Superior temporal gyrus (tissue), 1 donor: ENCODE data around the gene BUD31.
"Not testable (repeated sequence)": the region's sequence is repeated elsewhere in the genome, so short reads cannot be mapped to it uniquely, and the experiment has no call there.

Source experiments
- DNase-seq: peaks from one replicate; pipeline ENCODE4 v3.0.0-alpha.2; 2016; ENCODE audit errors: extremely low spot score

BUD31 gene

DNA sequence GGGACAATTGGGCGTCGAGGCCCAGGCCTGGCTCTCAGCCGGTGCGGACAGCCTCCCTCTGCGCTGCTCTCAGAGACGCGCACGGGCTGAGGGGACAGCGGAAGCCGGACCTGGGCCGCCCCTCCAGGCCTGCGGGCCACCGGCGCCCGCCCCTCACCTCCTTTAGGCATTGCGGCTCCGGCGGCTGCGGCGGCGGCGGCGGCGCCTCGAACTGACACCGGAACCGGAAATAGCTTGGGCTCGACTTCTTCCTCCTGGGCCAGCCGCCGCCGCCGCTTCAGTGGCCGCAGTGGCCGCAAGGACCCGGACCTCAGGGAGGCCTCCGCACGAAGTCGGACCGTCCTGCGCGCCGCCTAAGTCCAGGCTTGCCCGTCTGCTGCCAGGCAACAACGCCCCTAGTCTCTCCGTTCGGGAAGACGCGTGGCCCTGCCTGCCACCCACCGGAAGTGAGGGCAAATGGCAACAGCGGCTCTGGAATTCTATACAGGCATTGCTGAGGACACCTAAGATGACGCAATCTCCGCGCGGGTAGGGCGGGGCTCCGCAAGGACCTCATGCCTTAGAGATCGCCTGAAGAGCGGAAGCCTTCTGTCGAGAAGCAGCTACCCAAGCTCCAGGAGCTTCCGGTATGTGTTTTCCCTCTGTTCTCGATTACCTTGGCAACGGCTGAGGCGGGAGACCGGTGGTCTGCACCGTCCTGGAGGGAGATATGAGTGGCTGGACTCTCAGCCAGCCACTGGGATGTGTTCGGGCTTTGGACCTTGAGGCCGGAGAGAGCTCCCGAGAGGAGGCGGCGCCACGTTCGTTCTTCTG, at the start of gene BUD31, which contains the start of gene PDAP1:
Gene BUD31 (plus strand): TSS at position 591 of the 813 bp plus-strand sequence. CDS start 2,124 bp downstream, outside the sequence.
Gene PDAP1 (minus strand): TSS at position 219 of the 813 bp plus-strand sequence. CDS start 49 bp downstream, at position 170.
- peak; percentile 96 for DNase-seq

DNA sequence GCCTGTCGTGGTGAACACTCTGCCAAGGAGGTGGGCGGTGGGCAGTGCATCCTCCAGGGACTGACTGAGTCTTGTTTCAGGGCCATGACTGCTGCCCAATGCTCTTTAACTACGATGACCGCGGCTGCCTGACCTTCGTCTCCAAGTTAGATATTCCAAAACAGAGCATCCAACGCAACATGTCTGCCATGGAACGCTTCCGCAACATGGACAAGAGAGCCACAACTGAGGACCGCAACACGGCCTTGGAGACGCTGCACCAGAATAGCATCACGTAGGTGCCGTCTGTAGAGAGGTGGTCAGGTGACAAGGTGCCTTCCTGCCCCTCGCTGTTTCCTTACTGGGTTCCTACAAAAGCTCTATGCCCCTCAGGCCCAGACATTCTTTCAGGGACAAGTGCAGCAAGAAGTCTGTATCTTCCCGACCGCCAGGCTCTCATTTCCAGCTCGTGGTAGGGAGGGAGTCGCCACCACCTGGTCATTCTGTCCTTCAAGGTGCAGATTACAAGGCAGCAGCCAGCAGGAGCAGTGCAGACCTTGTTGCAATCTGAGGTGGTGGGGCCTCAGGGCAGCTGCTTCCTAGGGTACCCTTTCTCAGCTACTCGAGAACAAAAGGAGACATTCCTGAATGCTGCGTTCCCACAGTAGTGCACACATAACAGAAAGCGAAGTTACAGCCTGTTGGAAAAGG, 49.2 kb upstream of the BUD31 start:
- no peak for DNase-seq

DNA sequence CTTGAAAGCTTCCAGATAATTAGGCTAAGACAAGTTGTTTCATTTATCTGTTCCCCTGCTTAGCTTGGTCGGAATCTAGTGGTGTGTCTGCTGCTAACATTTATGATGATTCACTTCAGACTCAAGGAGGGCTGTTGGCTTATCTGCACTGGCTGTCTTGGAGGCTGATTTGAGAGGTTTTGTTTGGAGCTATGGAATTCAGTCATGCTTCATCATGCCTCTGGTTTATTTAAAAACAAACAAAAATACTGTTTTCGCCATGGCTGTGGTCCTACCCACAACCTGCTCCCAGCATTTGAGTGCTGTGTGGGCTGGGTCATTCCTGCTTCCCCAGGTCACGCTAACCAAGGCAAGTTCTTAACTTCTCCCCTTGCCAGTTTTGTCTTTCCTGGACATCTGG, 46.0 kb upstream of the BUD31 start:
- DNase-seq = no peak

DNA sequence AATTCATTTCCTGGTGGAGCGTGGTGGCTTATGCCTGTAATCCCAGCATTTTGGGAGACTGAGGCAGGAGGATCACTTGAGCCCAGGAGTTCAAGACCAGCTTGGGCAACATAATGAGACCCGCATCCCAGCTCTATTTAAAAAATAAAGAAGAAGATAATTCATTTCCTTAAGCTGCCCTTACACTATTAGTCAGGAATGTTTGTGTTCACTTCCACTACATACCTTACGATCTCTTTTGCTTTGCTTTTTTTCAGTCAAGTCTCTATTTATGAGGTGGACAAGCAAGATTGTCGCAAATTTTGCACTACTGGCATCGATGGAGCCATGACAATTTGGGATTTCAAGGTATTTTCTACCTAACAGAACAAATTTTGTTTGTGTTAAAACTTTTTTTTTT, 45.5 kb upstream of the BUD31 start:
- DNase-seq = no peak

DNA sequence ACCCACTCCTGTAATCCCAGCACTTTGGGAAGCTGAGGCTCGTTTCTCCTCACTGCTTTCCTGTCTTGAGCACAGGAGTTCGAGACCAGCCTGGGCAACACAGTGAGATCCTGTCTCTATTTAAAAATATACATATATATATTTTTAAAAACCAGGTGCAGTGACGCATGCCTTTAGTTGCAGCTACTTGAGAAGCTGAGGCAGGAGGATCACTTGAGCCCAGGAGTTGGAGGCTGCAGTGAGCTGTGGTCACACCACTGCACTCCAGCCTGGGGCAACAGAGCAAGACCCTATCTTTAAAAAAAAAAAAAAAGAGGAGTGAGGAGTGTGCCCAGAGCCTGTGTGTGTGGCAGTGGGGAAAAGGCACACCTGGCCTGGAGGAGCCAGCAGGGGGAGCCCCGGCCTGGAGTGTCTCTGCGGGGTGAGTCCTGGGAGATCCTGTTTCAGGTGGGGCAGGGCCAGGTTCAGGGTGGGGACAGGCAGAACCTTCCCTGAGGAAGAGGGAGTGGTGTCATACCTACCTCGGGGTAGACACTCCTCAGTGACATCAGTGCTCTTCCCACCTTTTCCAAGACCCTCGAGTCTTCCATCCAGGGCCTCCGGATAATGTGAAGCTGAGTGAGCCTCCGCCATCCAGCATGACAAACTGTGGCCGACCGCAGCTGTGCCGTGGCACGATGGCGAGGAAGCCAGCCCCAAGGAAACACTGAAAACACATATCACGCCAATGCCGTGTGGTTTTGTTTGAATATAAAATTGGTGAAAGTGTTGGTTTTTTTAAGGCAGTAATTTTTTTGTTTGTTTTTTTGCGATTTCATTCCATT, 43.2 kb upstream of the BUD31 start:
- DNase-seq = no peak

DNA sequence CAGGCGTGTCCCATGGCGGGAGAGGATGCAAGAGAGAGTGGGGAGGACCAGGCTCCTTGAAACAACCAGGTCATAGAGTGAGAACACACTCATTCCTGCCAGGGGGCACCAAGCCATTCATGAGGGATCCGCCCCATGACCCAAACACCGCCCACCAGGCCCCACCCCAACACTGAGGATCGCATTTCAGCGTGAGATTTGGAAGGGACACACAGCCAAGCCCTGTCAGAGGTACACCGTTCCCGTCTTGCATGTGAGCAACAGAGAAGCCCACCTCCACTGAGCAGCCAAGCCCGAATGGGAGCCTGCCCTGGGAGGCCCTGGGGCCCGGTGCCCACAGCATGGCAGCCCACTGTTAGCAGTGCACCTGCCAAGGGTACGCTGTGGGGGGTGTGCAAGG, 42.1 kb upstream of the BUD31 start:
- DNase-seq = no peak

DNA sequence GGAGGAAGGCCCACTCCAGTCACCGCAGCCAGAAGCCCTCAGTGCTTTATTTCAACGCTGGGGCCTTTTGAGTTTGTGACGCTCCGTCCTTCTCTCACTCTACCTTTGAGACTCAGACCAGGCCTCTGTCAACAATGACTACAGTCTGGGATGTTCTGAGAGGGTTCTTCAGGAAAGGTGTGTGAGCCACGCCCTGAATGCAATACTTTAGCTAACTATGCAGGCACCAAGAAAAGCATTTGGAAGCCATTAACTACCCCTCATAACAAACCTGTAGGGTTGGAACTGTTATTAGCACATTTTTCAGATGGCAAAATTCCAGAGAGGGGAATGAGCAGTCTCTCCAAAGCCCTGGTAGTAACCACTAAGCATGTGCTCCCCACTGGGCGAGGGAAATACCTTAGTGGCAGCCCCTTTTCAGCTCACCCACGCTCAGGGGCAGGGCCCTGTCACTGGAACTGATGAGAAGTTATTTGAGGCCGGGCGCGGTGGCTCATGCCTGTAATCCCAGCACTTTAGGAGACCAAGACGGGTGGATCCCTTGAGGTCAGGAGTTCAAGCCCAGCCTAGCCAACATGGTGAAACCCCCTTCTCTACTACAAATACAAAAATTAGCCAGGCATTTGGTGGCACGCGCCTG, 39.9 kb upstream of the BUD31 start:
- no peak for DNase-seq

DNA sequence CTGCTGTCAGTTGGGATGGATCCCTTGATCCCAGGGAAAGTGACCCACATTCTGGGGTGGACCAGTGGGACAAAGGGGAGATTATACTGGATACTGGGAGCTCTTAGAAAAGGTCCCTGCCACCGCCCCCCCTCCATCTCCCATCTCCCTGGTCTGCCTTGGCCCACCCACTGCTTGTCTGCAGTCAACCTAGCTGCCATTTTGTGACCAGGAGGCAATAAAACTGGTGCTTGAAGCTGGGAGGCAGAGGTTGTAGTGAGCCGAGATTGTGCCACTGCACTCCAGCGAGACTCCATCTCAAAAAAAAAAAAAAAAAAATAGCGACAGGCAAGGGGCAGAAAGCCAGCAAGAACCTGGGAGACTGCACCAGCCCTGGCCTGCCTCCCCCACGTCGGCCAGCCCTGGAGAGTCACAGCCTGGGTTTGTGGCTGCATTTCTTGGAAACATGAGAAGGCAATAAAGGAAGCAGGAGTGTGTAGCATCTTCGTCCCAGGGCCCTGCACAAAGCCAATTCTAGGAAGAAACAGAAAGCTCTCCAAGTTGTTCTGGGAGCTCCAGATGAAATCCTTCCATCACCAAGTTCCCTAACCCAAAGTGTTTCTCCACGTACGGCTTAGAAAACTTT, 38.9 kb upstream of the BUD31 start:
- no peak for DNase-seq

DNA sequence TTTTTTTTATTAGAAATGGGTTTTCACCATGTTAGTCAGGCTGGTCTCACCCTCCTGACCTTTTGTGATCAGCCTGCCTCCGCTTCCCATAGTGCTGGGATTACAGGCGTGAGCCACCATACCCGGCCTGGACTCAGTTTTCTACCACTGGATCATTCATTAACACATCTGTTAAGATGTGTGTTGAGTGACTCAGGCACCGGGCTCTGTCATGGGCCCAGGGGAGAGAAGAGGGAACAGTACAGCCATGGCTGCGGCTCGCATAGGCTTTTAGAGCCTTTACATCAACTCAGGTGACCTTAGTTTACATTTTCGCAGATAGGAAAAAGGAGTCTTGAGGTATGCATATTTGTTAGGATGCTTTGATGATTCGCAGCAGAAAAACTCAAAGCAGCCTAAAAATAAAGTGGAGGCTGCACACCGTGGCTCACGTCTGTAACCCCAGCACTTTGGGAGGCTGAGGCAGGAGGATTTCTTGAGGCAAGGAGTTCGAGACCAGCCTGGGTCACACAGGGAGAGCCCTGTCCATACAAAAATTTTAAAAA, 37.3 kb upstream of the BUD31 start:
- DNase-seq = no peak

DNA sequence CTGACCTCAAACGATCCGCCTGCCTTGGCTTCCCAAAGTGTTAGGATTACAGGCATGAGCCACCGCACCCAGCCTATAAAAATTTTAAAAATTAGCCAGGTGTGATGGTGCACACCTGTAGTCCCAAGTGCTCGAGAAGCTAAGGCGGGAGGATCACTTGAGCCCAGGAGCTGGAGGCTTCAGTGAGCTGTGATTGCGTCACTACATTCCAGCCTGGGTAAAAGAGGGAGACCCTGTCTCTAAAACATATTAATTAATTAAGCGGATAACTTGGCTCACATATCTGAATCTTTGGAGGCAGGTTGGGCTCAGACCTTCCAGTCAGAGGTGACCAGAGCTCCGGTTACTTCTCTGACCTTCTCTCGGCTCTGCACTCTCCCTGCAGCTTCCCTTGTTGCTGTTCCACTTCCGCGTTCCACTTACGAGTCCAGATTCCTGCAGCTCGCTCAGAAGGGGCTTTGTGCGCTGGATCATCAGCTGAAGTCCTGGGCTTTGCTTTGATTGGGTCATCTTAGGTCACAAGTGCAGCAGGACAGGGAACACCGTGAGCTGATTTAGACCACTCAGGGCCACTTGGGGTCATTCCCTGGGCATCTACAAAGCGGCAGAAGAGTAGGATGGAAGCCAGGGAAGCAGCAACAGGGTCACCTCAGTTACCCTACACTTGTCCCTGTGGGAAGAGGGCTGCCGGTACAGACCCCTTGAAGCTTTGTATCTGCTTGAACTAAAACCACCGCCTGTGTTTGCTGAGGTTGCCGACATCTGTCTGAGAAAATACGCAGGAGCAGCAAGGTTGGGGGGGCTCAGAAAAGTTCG, 36.3 kb upstream of the BUD31 start:
- no peak for DNase-seq

DNA sequence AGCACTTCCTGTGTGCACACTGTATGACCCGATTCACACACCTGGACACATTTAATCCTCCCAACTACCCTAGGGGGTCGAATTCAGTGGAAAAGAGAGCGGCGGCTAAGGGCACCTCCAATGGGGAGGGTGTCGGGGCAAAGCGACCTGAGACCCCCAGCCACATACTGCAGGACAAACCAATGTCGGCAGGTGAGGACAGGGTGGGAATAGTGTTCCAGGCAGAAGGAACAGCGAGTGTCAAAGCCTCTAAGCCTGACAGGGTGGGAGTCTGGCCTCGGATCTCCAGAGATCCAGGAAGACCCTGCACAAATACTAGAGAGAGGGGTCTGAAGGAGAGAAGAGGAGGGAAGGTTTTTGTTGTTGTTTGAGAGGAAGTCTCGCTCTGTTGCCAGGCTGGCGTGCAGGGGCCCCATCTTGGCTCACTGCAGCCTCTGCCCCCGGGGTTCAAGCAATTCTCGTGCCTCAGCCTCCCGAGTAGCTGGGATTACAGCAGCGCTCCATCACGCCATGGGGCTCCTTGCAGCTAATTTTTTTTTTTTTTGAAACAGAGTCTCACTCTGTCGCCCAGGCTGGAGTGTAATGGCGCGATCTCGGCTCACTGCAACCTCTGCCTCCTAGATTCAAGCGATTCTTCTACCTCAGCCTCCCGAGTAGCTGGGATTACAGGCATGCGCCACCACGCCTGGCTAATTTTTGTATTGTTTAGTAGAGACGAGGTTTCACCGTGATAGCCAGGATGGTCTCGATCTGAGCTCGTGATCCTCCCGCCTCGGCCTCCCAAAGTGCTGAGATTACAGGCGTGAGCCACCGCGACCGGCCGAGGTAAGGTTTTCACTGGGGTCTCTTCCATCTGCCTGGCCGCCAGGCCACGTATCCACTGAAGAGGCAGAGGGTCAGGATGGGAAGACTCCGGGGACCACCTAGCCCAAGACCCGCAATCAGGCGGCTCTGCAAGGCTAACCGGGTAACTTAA, 35.4 kb upstream of the BUD31 start:
- no peak for DNase-seq

DNA sequence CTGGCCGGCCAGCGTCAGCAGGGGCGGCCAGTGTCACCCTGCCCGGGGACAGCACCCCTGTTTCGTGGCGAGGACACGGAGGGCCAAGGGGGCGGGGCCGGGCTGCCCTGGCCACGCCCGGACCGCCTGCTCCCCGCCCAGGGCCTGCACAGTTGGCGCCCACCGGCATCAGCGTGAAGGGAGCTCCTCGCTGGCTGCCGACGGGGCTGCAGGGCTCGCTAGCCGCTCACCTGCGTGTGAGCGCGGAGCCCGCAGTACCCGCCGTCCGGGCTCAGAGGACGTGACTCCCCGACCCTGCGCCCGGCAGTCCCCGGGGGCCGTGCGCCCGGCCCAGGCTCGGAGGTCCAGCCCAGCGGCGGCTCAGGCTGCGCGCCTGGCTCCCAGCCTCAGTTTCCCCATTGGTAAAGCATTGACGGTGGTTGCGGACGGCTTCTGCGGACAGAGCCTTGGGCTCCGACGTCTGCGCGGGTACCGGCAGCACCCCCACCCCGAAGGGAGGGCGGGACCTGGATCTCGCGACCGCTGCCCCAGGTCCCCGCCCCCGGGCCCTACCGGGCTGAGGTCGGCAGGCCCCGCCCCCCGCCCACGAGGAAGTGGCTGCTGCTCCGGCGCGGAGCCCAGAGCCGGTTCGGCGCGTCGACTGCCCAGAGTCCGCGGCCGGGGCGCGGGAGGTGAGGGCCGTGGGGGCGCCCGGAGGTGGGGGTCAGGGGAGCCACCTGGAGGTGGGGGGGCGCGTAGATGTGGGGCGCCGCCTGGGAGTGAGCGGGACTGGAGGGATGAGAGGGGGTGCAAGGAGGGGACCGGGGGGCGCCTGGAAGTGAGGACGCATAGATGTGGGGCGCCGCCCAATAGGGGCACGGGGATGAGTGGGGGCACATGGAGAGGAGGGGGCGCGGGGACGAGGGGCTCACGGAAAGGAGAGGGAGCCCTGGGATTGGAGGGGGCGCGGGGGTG, 34.4 kb upstream of the BUD31 start, which contains the start of gene ARPC1B:
Gene ARPC1B (plus strand): TSS at position 620 of the 954 bp plus-strand sequence. CDS start 10,985 bp downstream, outside the sequence.
- no peak for DNase-seq

DNA sequence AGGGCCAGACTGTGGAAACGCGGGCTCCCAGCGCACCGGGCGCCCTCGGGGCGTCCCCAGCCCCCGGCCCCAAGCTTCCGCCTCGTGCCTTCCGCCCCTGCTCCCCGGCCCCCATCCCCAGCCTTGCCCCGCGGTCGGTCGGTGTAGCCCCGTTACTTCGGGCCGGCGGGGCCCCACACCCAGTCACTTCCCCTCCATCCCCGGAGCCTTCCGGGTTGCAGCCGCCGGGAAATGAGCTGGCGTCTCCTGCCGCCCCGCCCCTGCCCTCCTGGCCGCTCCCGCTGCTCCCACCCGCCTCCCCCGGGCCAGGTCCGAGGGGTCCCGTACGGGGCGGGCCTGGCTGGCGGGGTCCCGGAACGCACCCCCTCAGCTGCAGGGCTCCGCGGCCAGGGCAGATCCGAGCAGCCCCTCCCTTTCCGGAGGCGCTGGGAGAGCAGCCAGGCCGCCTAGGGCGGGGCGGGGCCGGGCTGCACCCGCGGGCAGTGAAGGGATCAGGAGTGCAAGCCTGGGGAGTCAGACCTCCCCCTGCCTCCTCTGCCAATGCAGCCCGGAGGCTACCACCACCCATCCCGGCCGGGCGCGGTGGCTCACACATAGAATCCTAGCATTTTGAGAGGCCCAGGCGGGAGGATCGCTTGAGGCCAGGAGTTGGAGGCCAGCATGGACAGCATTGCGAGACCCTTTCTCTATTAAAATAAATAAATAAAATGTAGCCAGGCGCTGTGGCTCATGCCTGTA, 33.5 kb upstream of the BUD31 start:
- DNase-seq = no peak

DNA sequence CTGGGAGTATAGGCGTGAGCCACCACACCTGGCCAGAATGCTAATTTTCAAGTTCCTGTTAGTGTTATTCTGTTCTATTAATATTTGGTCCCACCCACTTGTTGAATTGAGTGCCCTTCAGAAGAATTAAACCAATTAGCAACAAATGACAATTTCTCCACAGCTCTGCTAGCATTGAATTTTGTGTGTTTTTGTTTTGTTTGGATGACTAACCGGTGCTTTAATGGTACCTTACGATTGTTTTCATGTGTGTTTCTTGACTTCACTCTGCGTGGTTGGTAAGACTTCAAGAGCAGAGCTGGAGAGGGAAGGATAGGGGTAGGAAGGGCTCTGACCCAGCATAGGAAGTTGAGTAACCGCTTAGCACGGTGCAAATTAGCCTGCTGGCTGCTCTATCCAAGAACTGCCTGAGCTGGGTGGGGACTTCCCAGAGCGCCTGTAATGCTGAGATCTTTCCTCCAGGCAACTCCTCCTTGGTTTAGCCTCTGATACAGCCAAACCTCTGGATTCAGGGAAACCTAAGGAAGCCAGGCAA, 29.7 kb upstream of the BUD31 start:
- no peak for DNase-seq

DNA sequence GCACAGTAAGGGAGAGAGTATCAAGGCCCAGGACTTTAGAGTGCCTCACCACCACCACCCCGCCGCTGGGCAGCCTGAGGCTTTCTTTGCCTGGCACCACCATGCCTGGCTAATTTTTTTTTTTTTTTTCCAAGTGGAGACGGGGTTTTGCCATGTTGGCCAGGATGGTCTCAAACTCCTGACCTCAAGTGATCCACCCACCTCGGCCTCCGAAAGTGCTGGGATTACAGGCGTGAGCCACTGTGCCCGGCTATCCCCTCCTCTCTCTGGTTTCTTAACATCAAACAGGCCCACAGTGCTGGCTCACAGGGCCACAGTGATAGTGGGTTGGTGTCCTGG, 29.1 kb upstream of the BUD31 start:
- not testable (repeated sequence) for DNase-seq

DNA sequence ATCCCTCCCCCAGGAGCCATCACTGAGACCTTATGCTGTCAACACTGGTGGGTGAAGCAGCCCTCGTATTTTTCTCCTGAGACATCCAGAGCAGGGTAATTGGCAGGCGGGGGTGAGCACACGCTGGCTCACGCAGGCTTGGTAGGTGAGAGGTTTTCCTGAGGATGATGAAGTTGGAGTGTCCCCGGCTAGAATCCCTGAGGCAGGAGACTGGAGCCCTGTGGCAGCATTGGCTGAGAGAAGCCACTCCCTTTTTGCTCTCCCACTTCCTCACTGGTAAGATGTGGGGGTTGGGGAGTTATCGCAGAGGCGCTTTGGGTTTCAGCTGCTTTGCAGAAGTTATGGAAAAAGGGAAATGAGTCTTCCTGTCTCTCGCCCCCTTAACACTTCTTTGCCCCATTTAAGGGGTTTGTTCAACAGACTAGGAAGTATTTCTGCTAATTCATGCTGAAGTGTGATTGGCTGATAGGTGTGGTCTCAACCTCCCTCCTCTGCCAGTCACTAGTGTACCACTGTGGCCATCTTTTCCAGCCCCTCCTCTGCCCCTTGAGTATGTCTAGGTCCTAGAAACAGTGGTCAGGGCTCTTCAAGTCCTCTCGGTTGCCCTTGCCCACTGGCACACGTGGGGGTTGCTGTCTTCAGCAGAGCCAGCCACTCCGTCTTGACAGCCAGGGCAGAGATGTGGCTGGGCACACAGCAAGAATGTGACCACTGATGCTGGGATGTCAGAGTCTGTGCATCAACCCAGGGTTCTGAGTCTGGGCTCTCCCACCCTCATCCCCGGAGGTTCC, 28.5 kb upstream of the BUD31 start:
- peak; percentile 61 for DNase-seq
